Mesendoderm (in vitro differentiated cells): ENCODE data around the gene CCSER2.
"Not testable (repeated sequence)": the region's sequence is repeated elsewhere in the genome, so short reads cannot be mapped to it uniquely, and the experiment has no call there.

ENCODE experiments used
- DNase-seq: peaks from one replicate; pipeline ENCODE4 v3.0.0; 2013
- H2AK5ac ChIP-seq: 2 replicates; pipeline ENCODE4 v1.6.1; 2013; ENCODE audit warnings: low read length, inconsistent platforms
- H2BK120ac ChIP-seq: 2 replicates; pipeline ENCODE4 v1.6.1; 2013; ENCODE audit warnings: low read depth, mild to moderate bottlenecking, low read length, moderate library complexity, mixed read lengths
- H2BK15ac ChIP-seq: replicated peaks from 2 replicates; pipeline ENCODE4 v1.6.1; 2013; ENCODE audit warnings: low read depth, mild to moderate bottlenecking, moderate library complexity
- H2BK5ac ChIP-seq: 2 replicates; pipeline ENCODE4 v1.6.1; 2013; ENCODE audit warnings: low read length, inconsistent platforms
- H3K18ac ChIP-seq: 2 replicates; pipeline ENCODE4 v1.6.1; 2013; ENCODE audit warnings: mild to moderate bottlenecking, low read length, mixed read lengths
- H3K23ac ChIP-seq: one replicate; pipeline ENCODE4 v1.6.1; 2013; ENCODE audit warnings: low read length
- H3K27ac ChIP-seq: 2 replicates; pipeline ENCODE4 v1.5.1; 2013; ENCODE audit warnings: low read depth, mild to moderate bottlenecking, inconsistent platforms, low read length, moderate library complexity
- H3K27me3 ChIP-seq: 2 replicates; pipeline ENCODE4 v1.6.1; 2013; ENCODE audit warnings: low read length, control low read depth, mild to moderate bottlenecking, inconsistent platforms; ENCODE audit not compliant: insufficient read depth, poor library complexity
- H3K36me3 ChIP-seq: 2 replicates; pipeline ENCODE4 v1.6.1; 2013; ENCODE audit warnings: low read length, inconsistent platforms; ENCODE audit not compliant: control insufficient read depth, insufficient read depth
- H3K4ac ChIP-seq: one replicate; pipeline ENCODE4 v1.6.1; 2013; ENCODE audit warnings: low read depth, mild to moderate bottlenecking, low read length, moderate library complexity
- H3K4me1 ChIP-seq: 2 replicates; pipeline ENCODE4 v1.6.1; 2013; ENCODE audit warnings: low read depth, low read length, inconsistent platforms; ENCODE audit not compliant: control insufficient read depth
- H3K4me2 ChIP-seq: 2 replicates; pipeline ENCODE4 v1.6.1; 2013; ENCODE audit warnings: low read length
- H3K4me3 ChIP-seq: 2 replicates; pipeline ENCODE4 v1.5.1; 2013; ENCODE audit warnings: mild to moderate bottlenecking, low read length
- H3K56ac ChIP-seq: one replicate; pipeline ENCODE4 v1.6.1; 2013; ENCODE audit warnings: low read length
- H3K79me1 ChIP-seq: 2 replicates; pipeline ENCODE4 v1.6.1; 2013; ENCODE audit warnings: low read length, inconsistent platforms
- H3K79me2 ChIP-seq: 2 replicates; pipeline ENCODE4 v1.6.1; 2013; ENCODE audit warnings: mild to moderate bottlenecking, low read length; ENCODE audit not compliant: control insufficient read depth, insufficient read depth
- H3K9ac ChIP-seq: 2 replicates; pipeline ENCODE4 v1.6.1; 2013; ENCODE audit warnings: low read length, inconsistent platforms
- H4K5ac ChIP-seq: one replicate; pipeline ENCODE4 v1.6.1; 2013; ENCODE audit warnings: low read length
- H4K8ac ChIP-seq: one replicate; pipeline ENCODE4 v1.6.1; 2013; ENCODE audit warnings: low read depth, mild to moderate bottlenecking, control low read depth, low read length, moderate library complexity
- WGBS: extraction: QIAGEN DNeasy Blood & Tissue Kit; methylation state at CpG from one replicate; pipeline ENCODE4 v1.1.7; 2013; ENCODE audit warnings: low lambda C conversion rate, missing lambda C conversion rate; ENCODE audit not compliant: insufficient coverage; ENCODE audit errors: extremely low coverage; 5-methylcytosine and 5-hydroxymethylcytosine counted together

The CCSER2 gene

GRCh38 chr10:84525807-84526182 lies 197.4 kb downstream of the CCSER2 start:
- DNase-seq, H3K27ac ChIP-seq, H3K4me2 ChIP-seq, H2BK5ac ChIP-seq, H3K79me2 ChIP-seq, H3K79me1 ChIP-seq, H3K4ac ChIP-seq, H4K5ac ChIP-seq, H3K36me3 ChIP-seq, H2BK120ac ChIP-seq, H3K9ac ChIP-seq, H2BK15ac ChIP-seq, H2AK5ac ChIP-seq, H3K4me3 ChIP-seq, H3K56ac ChIP-seq, H4K8ac ChIP-seq, H3K27me3 ChIP-seq, H3K23ac ChIP-seq, H3K4me1 ChIP-seq, H3K18ac ChIP-seq: not testable (repeated sequence)
- whole genome bisulfite sequencing = no CpG with 5 or more reads among the region's 7 CpGs

- H3K36me3 ChIP-seq, H2BK120ac ChIP-seq, H3K18ac ChIP-seq, H2BK5ac ChIP-seq, H3K4me2 ChIP-seq, H3K4me3 ChIP-seq, H3K27ac ChIP-seq, H3K9ac ChIP-seq, H4K5ac ChIP-seq, DNase-seq, H3K79me2 ChIP-seq, H3K56ac ChIP-seq, H2AK5ac ChIP-seq, H2BK15ac ChIP-seq, H3K4ac ChIP-seq, H3K23ac ChIP-seq, H3K79me1 ChIP-seq, H4K8ac ChIP-seq, H3K27me3 ChIP-seq, H3K4me1 ChIP-seq: not testable (repeated sequence)
- no CpG with 5 or more reads among the region's 5 CpGs for WGBS
Observed at GRCh38 chr10:84527386-84527785, 199.0 kb downstream of the CCSER2 start.

- WGBS = no CpG with 5 or more reads among the region's 5 CpGs
- H3K36me3 ChIP-seq, H2BK15ac ChIP-seq, H3K18ac ChIP-seq, H3K27me3 ChIP-seq, H3K9ac ChIP-seq, H3K4me1 ChIP-seq, H3K79me1 ChIP-seq, H3K79me2 ChIP-seq, H3K27ac ChIP-seq, H3K56ac ChIP-seq, DNase-seq, H4K8ac ChIP-seq, H3K4me2 ChIP-seq, H3K4ac ChIP-seq, H2BK120ac ChIP-seq, H3K23ac ChIP-seq, H3K4me3 ChIP-seq, H2AK5ac ChIP-seq, H2BK5ac ChIP-seq, H4K5ac ChIP-seq: not testable (repeated sequence)
Observed at GRCh38 chr10:84528526-84528925, 200.1 kb downstream of the CCSER2 start.

DNA sequence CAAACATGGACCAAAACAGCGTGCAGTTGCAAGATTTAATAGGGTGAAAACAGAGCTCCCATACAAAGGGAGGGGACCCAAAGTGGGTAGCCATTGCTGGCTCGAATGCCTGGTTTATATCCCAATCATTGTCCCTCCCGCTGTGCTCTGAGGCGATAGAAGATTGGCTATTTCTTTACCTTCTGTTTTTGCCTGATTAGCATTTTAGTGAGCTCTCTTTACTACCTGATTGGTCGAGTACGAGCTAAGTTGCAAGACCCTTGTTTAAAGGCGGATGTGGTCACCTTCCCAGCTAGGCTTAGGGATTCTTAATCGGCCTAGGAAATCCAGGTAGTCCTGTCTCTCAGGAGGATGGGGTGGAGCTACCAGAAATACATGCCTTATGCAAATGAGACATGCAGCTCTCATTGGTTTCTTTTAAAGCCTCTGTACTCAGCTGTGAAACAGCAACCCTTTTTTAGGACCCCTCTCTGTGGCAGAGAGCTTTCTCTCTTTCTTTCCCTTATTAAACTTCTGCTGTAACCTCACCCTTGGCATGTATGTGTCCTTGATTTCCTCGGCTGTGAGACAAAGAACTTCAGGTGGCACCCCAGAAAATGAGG lies 202.4 kb downstream of the CCSER2 start:
- Histone ChIP-seq H4K5ac (no peak overlapping the region), H3K27me3 (no peaks in the 10 kb centered on the region), H3K79me2 (no peaks in the 10 kb centered on the region), H2AK5ac (no peak overlapping the region), H3K4me2 (no peak overlapping the region), H3K23ac (no peak overlapping the region), H2BK120ac (no peak overlapping the region), H3K79me1 (no peaks in the 10 kb centered on the region), H3K27ac (no peak overlapping the region), H2BK5ac (no peak overlapping the region), H3K4me3 (no peak overlapping the region), H2BK15ac (no peak overlapping the region), H3K36me3 (no peaks in the 10 kb centered on the region), H3K4ac (no peak overlapping the region), H4K8ac (no peak overlapping the region), H3K4me1 (no peaks in the 10 kb centered on the region), H3K9ac (no peak overlapping the region), H3K18ac (no peak overlapping the region), H3K56ac (no peak overlapping the region)
- no CpG with 5 or more reads among the region's 9 CpGs for WGBS
- DNase-seq = no peak

GRCh38 chr10:84531396-84531795 lies 203.0 kb downstream of the CCSER2 start:
- H2BK120ac ChIP-seq = no peak overlapping the region
- no peak for DNase-seq
- no peaks in the 10 kb centered on the region for H3K79me1 ChIP-seq
- H4K8ac ChIP-seq = no peak overlapping the region
- H2BK15ac ChIP-seq = no peak overlapping the region
- no CpG with 5 or more reads among the region's 2 CpGs for WGBS
- no peaks in the 10 kb centered on the region for H3K36me3 ChIP-seq
- H3K4ac ChIP-seq = no peak overlapping the region
- H3K27ac ChIP-seq = no peak overlapping the region
- no peaks in the 10 kb centered on the region for H3K27me3 ChIP-seq
- no peak overlapping the region for H3K4me2 ChIP-seq
- H3K4me1 ChIP-seq = no peaks in the 10 kb centered on the region
- no peaks in the 10 kb centered on the region for H3K79me2 ChIP-seq
- H3K4me3 ChIP-seq = no peak overlapping the region
- H3K9ac ChIP-seq = no peak overlapping the region
- H3K18ac ChIP-seq = no peak overlapping the region
- H4K5ac ChIP-seq = no peak overlapping the region
- H3K23ac ChIP-seq = no peak overlapping the region
- H2BK5ac ChIP-seq = no peak overlapping the region
- H2AK5ac ChIP-seq = no peak overlapping the region
- H3K56ac ChIP-seq = no peak overlapping the region

DNA sequence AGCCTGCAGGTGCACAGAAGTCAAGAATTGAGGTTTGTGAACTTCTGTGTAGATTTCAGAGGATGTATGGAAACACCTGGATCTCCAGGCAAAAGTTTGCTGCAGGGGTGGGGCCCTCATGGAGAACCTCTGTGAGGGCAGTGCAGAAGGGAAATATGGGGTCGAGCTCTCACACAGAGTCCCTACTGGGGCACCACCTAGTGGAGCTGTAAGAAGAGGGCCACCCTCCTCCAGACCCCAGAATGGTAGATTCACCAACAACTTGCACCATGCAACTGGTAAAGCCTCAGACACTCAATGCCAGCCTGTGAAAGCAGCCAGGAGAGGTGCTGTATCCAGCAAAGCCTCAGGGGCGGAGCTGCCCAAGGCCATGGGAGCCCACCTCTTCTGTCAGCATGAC lies 205.8 kb downstream of the CCSER2 start:
- Histone ChIP-seq H3K79me2 (no peaks in the 10 kb centered on the region), H2BK120ac (no peak overlapping the region), H3K4ac (no peak overlapping the region), H3K56ac (no peak overlapping the region), H2BK5ac (no peak overlapping the region), H4K5ac (no peak overlapping the region), H3K79me1 (no peaks in the 10 kb centered on the region), H2AK5ac (no peak overlapping the region), H3K27ac (no peak overlapping the region), H3K36me3 (no peaks in the 10 kb centered on the region), H3K18ac (no peak overlapping the region), H3K4me1 (no peaks in the 10 kb centered on the region), H3K4me2 (no peak overlapping the region), H2BK15ac (no peak overlapping the region), H3K4me3 (no peak overlapping the region), H4K8ac (no peak overlapping the region), H3K23ac (no peak overlapping the region), H3K9ac (no peak overlapping the region), H3K27me3 (no peaks in the 10 kb centered on the region)
- peak; percentile 25 for DNase-seq
- WGBS = no CpG with 5 or more reads among the region's 2 CpGs
